Measurements from ENCODE around the gene NEDD4.
"Not testable (repeated sequence)": the region's sequence is repeated elsewhere in the genome, so short reads cannot be mapped to it uniquely, and the experiment has no call there.

NEDD4 gene

DNA sequence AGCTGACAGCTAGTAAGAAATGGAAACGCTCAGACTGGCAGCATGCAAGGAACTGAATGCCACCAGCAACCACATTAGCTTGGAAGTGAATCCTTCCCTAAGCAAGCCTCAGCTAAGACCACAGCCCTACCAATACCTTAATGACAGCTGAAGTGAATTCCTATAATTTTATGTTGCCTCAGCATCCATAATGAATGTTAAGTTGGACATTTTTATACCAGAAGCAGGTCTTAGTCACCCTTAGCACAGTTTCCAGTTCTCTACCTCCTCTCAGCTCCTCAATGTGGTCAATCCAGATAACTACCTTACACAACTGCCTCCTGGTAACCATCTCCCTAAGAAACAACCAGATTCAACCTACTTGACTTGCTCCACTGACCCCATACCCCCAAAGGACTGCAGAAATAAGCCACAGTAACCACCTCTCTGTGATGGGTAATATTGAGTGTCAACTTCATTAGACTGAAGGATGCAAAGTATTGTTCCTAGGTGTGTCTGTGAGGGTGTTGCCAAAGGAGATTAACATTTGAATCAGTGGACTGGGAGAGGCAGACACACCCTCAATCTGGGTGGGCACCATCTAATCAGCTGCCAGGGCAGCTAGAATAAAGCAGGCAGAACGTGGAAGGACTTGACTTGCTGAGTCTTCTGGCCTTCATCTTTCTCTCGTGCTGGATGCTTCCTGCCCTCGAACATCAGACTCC lies 33.5 kb downstream of the NEDD4 start:
- DNase-seq (ENCODE audit: low read depth in 2 of 2): no peak

DNA sequence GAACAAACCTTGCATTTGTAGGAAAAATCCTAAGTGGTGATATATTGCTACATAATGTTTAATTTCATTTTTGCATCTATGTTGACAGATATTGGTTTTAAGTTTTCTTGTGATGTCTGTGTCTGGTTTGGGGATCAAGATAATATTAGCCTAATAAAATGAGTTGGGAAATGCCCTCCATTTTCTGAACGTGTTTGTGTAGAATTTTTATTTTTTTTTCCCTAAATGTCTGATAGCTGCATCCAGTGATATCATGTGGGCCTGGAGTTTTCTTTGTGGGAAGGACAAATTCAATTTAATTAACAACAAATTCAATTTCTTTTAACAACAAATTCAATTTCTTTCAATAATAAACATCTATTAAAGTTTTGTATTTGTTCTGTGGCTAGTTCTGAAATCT lies 35.1 kb downstream of the NEDD4 start:
- DNase-seq (ENCODE audit: low read depth in 2 of 2): no peak

DNA sequence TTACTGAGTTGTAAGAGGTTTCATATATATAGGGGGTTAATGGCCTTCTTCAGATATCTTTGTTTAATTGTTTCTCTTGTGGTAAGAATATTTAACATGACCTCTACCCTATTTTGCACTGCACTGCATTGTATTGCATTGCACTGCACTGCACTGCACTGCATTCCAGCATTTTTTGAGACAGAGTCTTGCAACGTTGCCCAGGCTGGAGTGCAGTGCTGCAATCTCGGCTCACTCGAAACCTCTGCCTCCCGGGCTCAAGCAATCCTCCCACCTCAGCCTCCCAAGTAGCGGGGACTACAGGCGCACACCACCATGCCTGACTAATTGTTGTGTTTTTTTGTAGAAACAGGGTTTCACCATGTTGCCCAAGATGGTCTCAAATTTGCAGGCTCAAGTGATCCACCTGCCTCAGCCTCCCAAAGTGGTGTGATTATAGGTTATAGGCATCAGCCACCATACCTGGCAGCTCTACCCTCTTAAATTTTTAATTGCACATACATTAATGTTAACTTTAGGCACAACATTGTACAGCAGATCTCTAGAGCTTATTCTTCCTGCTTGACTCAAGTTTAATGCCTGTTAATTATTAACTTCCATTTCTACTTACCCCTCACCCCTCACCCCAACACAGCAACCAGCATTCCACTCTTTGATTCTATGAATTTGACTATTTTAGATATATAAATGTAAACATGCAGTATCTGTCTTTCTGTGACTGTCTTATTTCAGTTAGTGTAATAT lies 38.4 kb downstream of the NEDD4 start:
- DNase-seq (ENCODE audit: low read depth in 2 of 2): no peak

DNA sequence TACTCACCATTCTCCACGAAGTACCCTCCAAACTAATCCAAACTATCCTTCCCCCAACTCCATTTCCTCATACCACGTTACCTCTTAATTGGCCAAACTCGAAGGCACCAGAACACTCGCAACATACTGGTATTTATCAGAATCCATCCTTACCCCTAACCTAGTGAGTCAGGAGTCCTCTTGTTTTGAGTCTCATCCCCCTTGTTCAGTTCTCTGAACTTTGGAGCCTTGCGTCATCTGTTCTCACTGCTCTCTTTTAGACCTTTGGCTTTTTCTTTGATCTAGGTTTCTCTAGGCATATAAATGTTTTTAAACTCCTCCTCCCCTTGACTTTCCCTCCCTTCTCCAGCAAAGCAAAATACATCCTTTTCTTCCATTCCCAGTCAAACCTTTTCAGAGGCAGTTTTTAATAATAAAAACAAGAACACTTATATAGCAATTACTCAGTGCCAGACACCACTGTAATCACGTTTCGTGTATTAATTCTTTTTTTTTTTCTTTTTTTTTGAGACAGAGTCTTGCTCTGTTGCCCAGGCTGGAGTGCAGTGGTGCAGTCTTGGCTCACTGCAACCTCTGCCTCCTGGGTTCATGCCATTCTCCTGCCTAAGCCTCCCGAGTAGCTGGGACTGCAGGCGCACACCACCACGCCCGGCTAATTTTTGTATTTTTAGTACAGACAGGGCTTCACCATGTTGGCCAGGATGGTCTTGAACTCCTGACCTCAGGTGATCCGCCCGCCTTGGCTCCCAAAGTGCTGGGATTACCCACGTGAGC lies 40.7 kb downstream of the NEDD4 start:
- DNase-seq (ENCODE audit: low read depth in 2 of 2): not testable (repeated sequence)

DNA sequence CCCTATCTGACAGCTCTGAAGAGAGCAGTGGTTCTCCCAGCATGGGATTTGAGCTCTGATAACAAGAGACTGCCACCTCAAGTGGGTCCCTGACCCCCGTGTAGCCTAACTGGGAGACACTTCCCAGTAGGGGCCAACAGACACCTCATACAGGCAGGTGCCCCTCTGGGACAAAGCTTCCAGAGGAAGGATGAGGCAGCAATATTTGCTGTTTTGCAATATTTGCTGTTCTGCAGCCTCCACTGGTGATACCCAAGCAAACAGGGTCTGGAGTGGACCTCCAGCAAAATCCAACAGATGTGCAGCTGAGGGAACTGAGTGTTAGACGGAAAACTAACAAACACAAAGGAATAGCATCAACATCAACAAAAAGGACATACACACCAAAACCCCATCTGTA lies 48.8 kb downstream of the NEDD4 start:
- DNase-seq (ENCODE audit: low read depth in 2 of 2): not testable (repeated sequence)

DNA sequence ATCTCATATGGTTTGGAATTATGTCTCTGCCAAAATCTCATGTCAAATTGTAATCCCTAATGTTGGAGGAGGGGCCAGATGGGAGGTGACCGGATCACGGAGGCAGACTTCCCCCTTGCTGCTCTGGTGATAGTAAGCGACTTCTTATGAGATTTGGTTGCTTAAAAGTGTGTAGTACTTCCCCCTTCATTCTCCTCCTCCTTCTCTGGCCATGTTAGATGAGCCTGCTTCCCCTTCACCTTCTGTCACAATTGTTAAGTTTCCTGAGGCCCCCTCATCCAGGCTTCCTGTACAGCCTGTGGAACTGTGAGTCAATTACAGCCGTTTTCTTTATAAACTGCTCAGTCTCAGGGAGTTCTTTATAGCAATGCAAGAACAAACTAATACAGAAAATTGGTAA lies 51.1 kb downstream of the NEDD4 start:
- no peak for DNase-seq (ENCODE audit: low read depth in 2 of 2)

DNA sequence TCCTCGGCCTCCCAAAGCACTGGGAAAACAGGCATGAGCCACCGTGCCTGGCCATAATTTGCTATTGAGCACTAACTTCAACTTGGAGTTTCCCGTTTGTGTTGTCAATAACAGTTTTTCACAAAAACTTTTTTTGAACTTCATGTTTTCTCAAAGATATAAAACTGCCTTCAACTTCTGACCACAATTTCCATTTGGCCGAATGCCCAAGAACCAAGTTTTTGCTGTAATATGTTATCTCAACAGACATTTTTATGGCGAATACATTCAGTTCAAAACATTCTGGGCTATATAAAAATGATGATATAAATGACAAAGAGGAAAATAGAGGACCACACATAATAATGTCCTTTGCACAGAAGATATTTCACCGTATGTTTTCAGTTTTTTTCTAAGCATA lies 56.4 kb downstream of the NEDD4 start:
- no peak for DNase-seq (ENCODE audit: low read depth in 2 of 2)

DNA sequence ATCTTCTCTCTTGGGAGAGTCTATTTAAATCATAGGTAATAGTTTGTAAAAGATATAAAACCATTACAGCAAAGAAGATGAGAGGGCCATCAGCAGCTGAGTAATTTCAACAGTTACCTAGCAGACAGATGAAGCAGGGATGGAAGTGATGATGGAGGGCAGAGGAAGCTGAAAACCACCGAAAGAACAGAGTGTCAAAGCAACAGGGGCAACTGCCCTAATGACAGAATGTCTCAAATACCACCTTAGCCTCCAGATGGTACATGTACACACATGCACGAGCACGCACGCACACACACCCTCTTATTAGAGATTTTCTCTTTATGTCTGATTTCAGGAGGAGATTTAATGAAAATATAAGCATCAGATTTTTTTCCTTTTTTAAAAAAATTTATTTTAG lies 64.5 kb downstream of the NEDD4 start:
- no peak for DNase-seq (ENCODE audit: low read depth in 2 of 2)

DNA sequence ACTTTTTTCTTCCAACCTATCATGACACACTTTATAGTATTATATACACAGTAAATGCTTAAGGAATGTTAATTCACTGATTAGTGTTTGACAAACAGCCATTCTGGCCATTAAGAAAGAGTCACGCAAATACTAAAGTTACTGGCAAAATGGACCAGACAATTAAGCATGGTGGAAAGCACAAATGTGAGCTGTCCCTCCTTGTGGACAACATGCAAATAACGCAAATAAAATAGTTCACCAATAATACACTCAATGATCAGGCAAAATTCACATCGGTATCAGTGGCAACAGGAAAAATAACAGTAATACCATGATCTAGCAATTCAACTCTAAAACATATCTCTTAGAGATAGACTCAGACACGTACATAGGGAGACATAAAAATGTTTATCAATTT lies 71.7 kb downstream of the NEDD4 start:
- DNase-seq (ENCODE audit: low read depth in 2 of 2): no peak

DNA sequence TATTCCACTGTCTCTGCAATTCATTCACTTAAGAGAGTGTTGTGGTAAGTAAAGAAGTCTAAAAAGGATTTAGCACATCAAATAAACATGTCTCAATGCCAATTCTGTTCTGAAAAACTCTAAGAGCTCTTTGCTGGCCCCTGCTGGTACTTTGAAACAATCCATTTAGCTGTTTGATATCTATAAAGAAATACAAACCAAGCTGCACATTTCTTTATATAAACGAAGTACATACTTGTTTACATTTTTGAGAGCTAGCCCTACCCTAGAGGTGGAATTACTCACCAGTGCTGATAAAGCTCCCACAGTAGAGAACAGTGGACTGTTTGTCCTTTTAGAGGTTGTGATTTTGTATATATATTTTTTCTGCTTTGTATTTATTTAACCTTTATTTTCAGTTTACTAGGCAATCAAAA lies 75.5 kb downstream of the NEDD4 start:
- DNase-seq (ENCODE audit: low read depth in 2 of 2): no peak

DNA sequence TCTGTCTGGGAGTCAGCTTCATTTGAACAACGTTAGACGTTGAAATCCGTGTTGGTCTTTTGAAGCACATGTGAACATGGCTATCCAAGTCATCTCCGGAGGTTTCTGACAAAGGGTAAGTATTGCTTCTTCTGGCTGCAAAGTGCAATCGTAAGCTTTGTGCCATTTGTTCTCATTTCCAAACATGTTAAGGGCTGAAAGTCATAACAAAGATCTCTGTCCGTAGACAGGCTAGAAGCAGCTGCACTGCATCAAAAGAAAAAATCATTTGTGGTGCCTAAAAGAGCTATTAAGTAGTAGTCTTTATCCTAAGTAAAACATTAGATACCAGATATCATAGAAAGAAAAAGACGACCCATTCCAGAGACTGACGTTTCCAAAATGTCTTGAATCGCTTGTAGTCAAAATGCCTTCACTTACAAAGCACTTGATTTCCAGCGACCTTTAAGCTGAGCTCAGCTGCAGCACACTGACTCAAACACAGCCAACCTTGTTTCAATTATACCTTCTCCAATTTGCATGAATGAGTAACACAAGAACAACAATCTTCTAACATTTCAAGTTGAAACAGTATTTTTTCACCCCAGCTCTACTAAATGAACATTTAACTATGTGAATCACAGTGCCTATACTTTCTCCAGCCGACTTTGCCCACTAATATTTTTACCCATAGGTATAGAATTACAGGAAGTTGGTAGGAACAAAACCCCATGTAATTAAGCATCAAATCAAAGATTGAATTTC lies 76.6 kb downstream of the NEDD4 start:
- no peak for DNase-seq (ENCODE audit: low read depth in 2 of 2)

DNA sequence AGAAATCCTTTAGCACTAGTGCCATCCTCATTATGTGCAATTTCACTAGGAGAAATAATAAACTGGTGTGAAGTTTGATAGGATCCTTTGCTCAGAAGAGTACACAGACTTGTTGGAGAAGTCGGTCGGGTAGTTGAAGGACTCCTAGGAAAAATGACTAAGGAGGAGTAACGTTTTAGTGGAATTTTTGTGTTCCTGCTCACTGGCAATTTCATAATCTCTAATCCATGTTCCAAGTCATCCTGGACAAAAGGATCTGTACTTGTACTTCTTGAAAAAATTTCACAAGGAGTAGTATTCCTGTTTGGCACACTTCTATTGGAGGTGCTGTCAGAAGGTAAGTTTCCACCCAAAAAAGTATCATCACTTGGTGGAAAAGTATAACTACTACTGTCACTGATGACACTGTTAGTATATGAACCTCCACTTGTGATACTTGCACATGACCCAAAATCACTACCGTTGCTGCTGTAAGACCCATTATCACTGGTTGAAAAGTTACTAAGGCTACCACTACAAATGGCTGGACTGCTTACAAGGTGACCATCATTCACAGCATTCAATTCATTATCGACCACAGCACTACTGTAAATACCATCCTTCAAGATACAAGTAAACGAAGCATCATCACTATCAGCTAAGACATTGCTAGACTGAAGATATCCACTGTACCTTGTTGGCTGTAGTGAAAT lies 77.4 kb downstream of the NEDD4 start:
- DNase-seq (ENCODE audit: low read depth in 2 of 2): no peak

DNA sequence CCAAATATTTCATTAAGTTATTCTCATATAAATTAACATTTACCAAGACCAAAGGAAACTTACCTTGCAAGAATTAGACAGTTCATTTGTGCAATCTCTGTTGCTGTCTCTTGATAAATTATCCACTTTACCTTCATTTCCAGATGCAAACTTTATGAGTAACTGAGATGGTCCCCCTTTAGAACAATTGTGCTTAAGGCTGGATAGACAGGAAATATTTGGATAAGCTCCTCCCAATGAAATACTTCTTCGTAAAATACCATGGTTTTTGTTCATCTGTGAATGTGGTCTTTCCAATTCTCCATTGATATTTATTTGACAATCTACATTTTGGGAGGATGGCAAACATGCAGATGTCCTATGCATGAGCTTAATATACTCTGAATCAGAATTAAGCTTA lies 78.2 kb downstream of the NEDD4 start:
- DNase-seq (ENCODE audit: low read depth in 2 of 2): no peak

DNA sequence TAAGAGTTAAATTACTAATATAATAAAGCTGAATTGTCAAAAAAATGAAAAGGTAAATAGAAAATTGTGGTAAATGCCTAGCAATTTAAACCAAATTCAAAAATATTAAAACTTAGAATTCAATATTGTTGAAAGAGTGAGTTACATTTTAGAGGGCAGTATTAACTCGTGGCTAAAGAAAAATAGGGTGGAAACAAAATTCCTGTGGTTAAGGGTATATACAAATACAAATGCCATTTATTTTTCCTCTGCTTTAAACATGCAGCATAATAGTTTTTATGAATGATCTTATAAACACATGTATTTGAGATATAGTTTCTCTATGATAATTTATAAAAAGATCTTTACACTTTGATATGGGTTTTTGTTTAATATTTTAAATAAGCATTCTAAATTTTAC lies 79.0 kb downstream of the NEDD4 start:
- no peak for DNase-seq (ENCODE audit: low read depth in 2 of 2)

DNA sequence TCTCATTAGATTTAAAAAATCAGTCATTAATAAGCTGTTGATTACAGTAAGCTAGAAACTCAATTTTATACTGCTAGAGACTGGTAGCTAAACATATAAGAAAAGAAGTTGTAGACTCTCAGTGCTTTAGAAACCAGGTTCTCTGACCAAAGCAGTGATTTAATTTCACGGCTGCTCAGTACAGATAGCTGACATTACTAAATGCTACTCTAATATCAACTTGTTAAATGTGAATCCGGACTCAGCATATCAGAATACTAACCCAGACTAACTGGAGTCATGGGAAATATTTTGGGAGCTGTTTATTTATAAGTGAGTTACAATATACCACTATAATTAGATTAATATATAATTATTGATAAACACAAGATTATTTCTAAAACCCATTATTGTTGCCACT lies 80.4 kb downstream of the NEDD4 start:
- DNase-seq (ENCODE audit: low read depth in 2 of 2): no peak

DNA sequence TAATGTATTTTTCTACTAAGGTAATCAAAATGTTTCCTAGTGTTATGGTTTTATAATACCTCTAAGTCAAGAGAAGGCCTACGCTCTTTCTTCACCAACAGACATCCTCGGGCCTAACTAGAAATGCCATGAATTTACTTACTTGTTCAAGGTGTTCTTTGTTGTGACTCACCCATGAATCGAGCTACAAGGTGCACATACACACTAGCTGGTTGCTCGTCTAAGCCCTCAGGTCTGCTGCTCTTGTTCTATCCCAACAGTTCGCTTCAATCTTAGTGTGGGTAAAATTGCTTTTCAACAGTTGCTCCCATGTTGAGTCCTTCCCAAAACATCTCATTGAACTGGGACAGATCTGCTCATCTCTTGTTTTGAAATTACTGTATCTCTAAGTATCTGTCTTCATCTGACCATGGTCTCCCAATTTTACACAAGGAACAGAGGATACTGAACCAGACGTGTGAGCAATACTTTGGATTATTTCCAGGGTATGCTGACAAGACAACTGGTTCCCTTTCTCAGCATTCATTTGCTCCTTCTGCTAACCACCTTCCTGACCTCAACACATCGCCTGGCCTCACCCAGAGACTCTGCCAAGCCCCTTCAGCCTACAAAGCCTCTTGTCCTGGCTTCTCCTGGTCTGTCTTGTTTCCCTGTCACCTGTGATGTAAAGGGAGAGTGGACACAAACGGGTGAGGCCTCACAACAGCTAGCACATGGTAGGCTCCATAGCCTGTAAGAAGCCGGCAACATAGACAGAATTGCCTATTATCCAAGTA lies 84.2 kb downstream of the NEDD4 start:
- no peak for DNase-seq (ENCODE audit: low read depth in 2 of 2)

DNA sequence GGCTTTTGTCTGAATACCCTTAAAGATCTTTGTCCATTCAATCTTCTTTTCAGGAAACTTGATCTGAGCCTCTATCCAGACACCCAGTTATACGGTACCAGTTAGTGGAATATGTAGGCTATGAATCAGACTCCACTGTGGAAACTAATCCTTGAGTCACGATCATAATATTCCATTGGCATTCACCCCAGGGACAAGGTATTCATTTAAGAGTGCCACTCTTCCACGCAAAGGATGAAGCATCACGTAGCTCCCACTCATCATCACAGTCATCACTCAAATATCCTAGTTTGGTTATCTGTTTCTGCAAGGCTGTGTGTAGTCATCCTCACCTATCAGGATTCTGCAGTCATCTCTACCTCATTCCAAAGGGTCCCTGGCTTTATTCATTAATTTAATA lies 85.6 kb downstream of the NEDD4 start:
- DNase-seq (ENCODE audit: low read depth in 2 of 2): no peak

DNA sequence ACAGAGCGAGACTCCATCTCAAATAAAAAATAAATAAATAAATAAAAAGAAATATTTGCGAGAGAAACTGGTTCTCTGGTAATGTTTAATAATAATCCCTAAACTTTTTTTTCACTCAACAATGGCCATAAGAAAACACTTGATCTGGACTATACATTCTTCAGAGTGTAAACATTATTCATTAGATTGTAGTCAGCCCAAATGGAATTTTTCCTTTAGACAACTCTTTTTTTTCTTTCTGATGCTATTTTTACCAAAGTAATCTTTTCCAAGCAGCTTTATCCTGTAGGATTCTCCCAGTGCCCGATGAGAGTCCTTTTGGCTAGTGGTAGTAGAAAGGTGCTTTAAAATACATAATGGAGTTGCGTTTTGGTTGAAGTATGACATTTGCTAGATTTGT lies 90.4 kb downstream of the NEDD4 start:
- DNase-seq (ENCODE audit: low read depth in 2 of 2): no peak

DNA sequence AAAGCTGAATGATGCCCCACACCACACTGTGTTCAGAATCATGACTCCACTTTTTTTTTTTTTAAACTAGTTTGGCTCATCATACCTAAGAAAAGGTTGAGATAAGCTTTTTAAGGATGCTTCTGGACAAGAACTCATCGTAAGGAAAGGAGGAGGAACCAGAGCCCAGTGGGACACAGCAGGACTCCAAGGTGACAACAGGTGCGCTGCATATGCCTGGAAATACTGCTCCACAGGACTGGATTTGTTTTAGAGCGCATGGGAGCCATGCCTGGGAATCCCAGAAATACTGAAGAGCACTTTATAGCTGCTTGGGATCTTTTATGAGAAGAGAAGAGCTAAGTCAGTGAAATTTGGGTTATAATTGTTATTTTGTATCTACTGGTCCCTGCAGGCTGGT lies 93.4 kb downstream of the NEDD4 start:
- DNase-seq (ENCODE audit: low read depth in 2 of 2): no peak

DNA sequence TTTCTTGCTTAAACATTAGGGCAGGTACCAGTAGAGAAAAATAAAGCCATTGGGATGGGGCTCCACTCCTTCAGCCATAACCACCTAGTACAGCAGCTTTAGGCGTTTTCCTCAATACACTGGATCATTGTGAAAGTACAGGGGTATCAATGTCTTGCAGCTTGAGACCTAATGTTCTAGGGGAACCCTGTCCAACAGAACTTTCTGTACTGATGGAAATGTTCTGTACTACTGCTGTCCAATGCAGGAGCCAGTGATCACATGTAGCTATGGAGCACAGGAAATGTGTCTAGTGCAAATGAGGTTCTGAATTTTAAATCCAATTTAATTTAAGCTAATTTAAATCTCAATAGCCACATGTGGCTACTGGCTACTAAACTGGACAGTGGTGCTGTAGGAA lies 93.9 kb downstream of the NEDD4 start:
- DNase-seq (ENCODE audit: low read depth in 2 of 2): no peak

Measured in activated CD4-positive, alpha-beta T cell treated with anti-CD3 and anti-CD28 coated beads for 24 hours (primary cell).